H9 (cell line): Measurements from ENCODE around the gene GFPT2. TPM values are rescaled to one million over a fixed set of nuclear protein-coding genes. Genes with fewer than 3 reads are reported as not detected.

Experiments used
- DNase-seq: peaks from one replicate; pipeline ENCODE4 v3.0.0-alpha.2; 2017
- H2AFZ ChIP-seq: one replicate; pipeline ENCODE4 v1.6.1; 2013; ENCODE audit warnings: mild to moderate bottlenecking, low read length, control low read depth, moderate library complexity
- H2AK5ac ChIP-seq: 2 replicates; pipeline ENCODE4 v1.6.1; 2013; ENCODE audit warnings: low read length, control low read depth, mixed read lengths; ENCODE audit not compliant: insufficient read length
- H2BK120ac ChIP-seq: one replicate; pipeline ENCODE4 v1.6.1; 2013; ENCODE audit warnings: low read depth, mild to moderate bottlenecking, low read length, control low read depth, inconsistent platforms; ENCODE audit not compliant: poor library complexity, severe bottlenecking
- H2BK12ac ChIP-seq: 2 replicates; pipeline ENCODE4 v1.6.1; 2013; ENCODE audit warnings: low read length, control low read depth, mixed read lengths, low read depth; ENCODE audit not compliant: insufficient read length
- H2BK15ac ChIP-seq: 2 replicates; pipeline ENCODE4 v1.6.1; 2013; ENCODE audit warnings: low read depth, low read length, control low read depth
- H2BK20ac ChIP-seq: one replicate; pipeline ENCODE4 v1.6.1; 2013; ENCODE audit warnings: low read depth, mild to moderate bottlenecking, low read length, control low read depth, inconsistent platforms; ENCODE audit not compliant: poor library complexity, severe bottlenecking
- H2BK5ac ChIP-seq: 2 replicates; pipeline ENCODE4 v1.6.1; 2013; ENCODE audit warnings: low read length, control low read depth, mixed read lengths; ENCODE audit not compliant: insufficient read length
- H3K14ac ChIP-seq: 2 replicates; pipeline ENCODE4 v1.6.1; 2013; ENCODE audit warnings: low read length, control low read depth; ENCODE audit not compliant: insufficient read depth
- H3K18ac ChIP-seq: 2 replicates; pipeline ENCODE4 v1.6.1; 2013; ENCODE audit warnings: low read depth, mild to moderate bottlenecking, mixed read lengths, low read length, control low read depth; ENCODE audit not compliant: insufficient read length
- H3K23ac ChIP-seq: 2 replicates; pipeline ENCODE4 v1.6.1; 2013; ENCODE audit warnings: low read length, control low read depth, mixed read lengths, low read depth; ENCODE audit not compliant: insufficient read length
- H3K23me2 ChIP-seq: 2 replicates; pipeline ENCODE4 v1.6.1; 2013; ENCODE audit warnings: low read depth, mild to moderate bottlenecking, mixed read lengths, low read length, control low read depth; ENCODE audit not compliant: insufficient read length, poor library complexity, severe bottlenecking
- H3K27ac ChIP-seq: 2 replicates; pipeline ENCODE4 v1.5.1; 2013; ENCODE audit warnings: low read length, control low read depth, mixed read lengths, low read depth; ENCODE audit not compliant: insufficient read length
- H3K27me3 ChIP-seq: 2 replicates; pipeline ENCODE4 v1.6.1; 2013; ENCODE audit warnings: low read length, control low read depth, inconsistent platforms; ENCODE audit not compliant: insufficient read depth
- H3K4ac ChIP-seq: 2 replicates; pipeline ENCODE4 v1.6.1; 2013; ENCODE audit warnings: low read depth, mild to moderate bottlenecking, control low read depth, inconsistent platforms, low read length, moderate library complexity
- H3K4me1 ChIP-seq: 2 replicates; pipeline ENCODE4 v1.6.1; 2013; ENCODE audit warnings: low read length, control low read depth, inconsistent platforms; ENCODE audit not compliant: insufficient read depth
- H3K4me2 ChIP-seq: 2 replicates; pipeline ENCODE4 v1.6.1; 2013; ENCODE audit warnings: low read length, control low read depth, mixed read lengths; ENCODE audit not compliant: insufficient read length, insufficient read depth
- H3K56ac ChIP-seq: 2 replicates; pipeline ENCODE4 v1.6.1; 2013; ENCODE audit warnings: low read depth, mild to moderate bottlenecking, mixed read lengths, low read length, control low read depth; ENCODE audit not compliant: insufficient read length
- H3K79me1 ChIP-seq: 2 replicates; pipeline ENCODE4 v1.6.1; 2013; ENCODE audit warnings: low read depth, mild to moderate bottlenecking, moderate library complexity, low read length, control low read depth, inconsistent platforms; ENCODE audit not compliant: insufficient read depth, poor library complexity, severe bottlenecking
- H3K79me2 ChIP-seq: 2 replicates; pipeline ENCODE4 v1.6.1; 2013; ENCODE audit warnings: low read length, control low read depth, inconsistent platforms; ENCODE audit not compliant: insufficient read depth
- H3K9ac ChIP-seq: 2 replicates; pipeline ENCODE4 v1.6.1; 2013; ENCODE audit warnings: low read length, control low read depth, mixed read lengths; ENCODE audit not compliant: insufficient read length; ENCODE audit errors: extremely low read depth
- H3K9me3 ChIP-seq: one replicate; pipeline ENCODE4 v1.6.1; 2013; ENCODE audit warnings: low read depth, low read length, inconsistent platforms; ENCODE audit not compliant: control insufficient read depth
- H3T11ph ChIP-seq: one replicate; pipeline ENCODE4 v1.6.1; 2013; ENCODE audit warnings: mild to moderate bottlenecking, low read length, control low read depth, inconsistent platforms
- H4K20me1 ChIP-seq: one replicate; pipeline ENCODE4 v1.6.1; 2013; ENCODE audit not compliant: control insufficient read depth, insufficient read length, insufficient read depth
- H4K5ac ChIP-seq: 2 replicates; pipeline ENCODE4 v1.6.1; 2013; ENCODE audit warnings: low read depth, mild to moderate bottlenecking, mixed read lengths, low read length, control low read depth; ENCODE audit not compliant: insufficient read length
- H4K8ac ChIP-seq: replicated peaks from 2 replicates; pipeline ENCODE4 v1.6.1; 2013; ENCODE audit warnings: low read length, control low read depth, mixed read lengths, low read depth; ENCODE audit not compliant: insufficient read length
- H4K91ac ChIP-seq: 2 replicates; pipeline ENCODE4 v1.6.1; 2013; ENCODE audit warnings: low read depth, mild to moderate bottlenecking, moderate library complexity, mixed read lengths, low read length, control low read depth; ENCODE audit not compliant: insufficient read length
- H3K27ac Mint-ChIP-seq, 3 experiments: 2 replicates in 2 of 3; 3 replicates in 1 of 3; pipeline ENCODE4 v1.8.0; 2020 to 2021; ENCODE audit warnings: mixed read lengths in 3 of 3, mild to moderate bottlenecking in 1 of 3, moderate library complexity in 1 of 3
- H3K27me3 Mint-ChIP-seq: 2 replicates; pipeline ENCODE4 v1.8.0; 2021; ENCODE audit warnings: low read depth, mild to moderate bottlenecking, moderate library complexity, mixed read lengths
- H3K36me3 Mint-ChIP-seq, 3 experiments: 2 replicates in 2 of 3; 3 replicates in 1 of 3; pipeline ENCODE4 v1.8.0; 2020 to 2021; ENCODE audit warnings: low read depth in 3 of 3, mixed read lengths in 3 of 3; ENCODE audit not compliant: insufficient read depth in 1 of 3
- H3K4me1 Mint-ChIP-seq, 2 experiments: 2 replicates each; pipeline ENCODE4 v1.8.0; 2020; ENCODE audit warnings: mixed read lengths in 2 of 2
- H3K4me3 Mint-ChIP-seq, 2 experiments: 2 replicates in 1 of 2; 3 replicates in 1 of 2; pipeline ENCODE4 v1.8.0; 2020 to 2021; ENCODE audit warnings: mild to moderate bottlenecking in 2 of 2, mixed read lengths in 2 of 2, moderate library complexity in 1 of 2
- H3K9me3 Mint-ChIP-seq, 2 experiments: 2 replicates in 1 of 2; 3 replicates in 1 of 2; pipeline ENCODE4 v1.8.0; 2020; ENCODE audit warnings: mild to moderate bottlenecking in 2 of 2, mixed read lengths in 2 of 2, moderate library complexity in 1 of 2
- CTCF ChIP-seq: fragments of 200-600 bp; sonication (generic); conservative IDR thresholded peaks from 3 replicates; pipeline ENCODE4 v1.8.0; 2021; ENCODE audit warnings: antibody characterized with exemption, mild to moderate bottlenecking
- WGBS: extraction: QIAGEN DNeasy Blood & Tissue Kit; methylation state at CpG from one replicate; pipeline ENCODE4 v1.1.7; 2013; ENCODE audit warnings: missing lambda C conversion rate, low lambda C conversion rate, mixed read lengths; ENCODE audit not compliant: insufficient read length; ENCODE audit errors: extremely low coverage; 5-methylcytosine and 5-hydroxymethylcytosine counted together
- total RNA-seq: library from RNA; stranded (reverse); gene quantifications from 2 replicates; pipeline ENCODE4 v1.2.1, GENCODE V29; 2021

Gene GFPT2
- total RNA-seq, 1 experiment from 2014 or later: 89.8 TPM

- H2BK12ac ChIP-seq: no peak overlapping the region
- Mint-ChIP-seq H3K4me3 (no peak overlapping the region), H3K27me3 (no peaks in the 10 kb centered on the region), H3K27ac (no peak overlapping the region; a peak in 3 of 7 replicates), H3K9me3 (no peaks in the 10 kb centered on the region), H3K36me3 (no peaks in the 10 kb centered on the region), H3K4me1 (peaks cover 8 to 14% of the 10 kb centered on the region in 2 experiments)
- TF ChIP-seq CTCF: peak; percentile 20; the same call in 1 of the 3 replicates
- H3K79me2 ChIP-seq: no peaks in the 10 kb centered on the region
- H2BK20ac ChIP-seq: no peak overlapping the region
- no CpG with 5 or more reads among the region's 13 CpGs for WGBS
- no peaks in the 10 kb centered on the region for H4K20me1 ChIP-seq
- no peak overlapping the region for H3K23ac ChIP-seq
- H2AK5ac ChIP-seq: no peak overlapping the region
- H3K9me3 ChIP-seq: no peaks in the 10 kb centered on the region
- H4K8ac ChIP-seq: no peak overlapping the region
- no peak overlapping the region for H4K91ac ChIP-seq
- no peak overlapping the region for H3K9ac ChIP-seq
- H3T11ph ChIP-seq: no peak overlapping the region
- H2BK120ac ChIP-seq: no peak overlapping the region
- no peaks in the 10 kb centered on the region for H3K4me1 ChIP-seq
- H3K4ac ChIP-seq: no peak overlapping the region
- no peaks in the 10 kb centered on the region for H3K27me3 ChIP-seq
- DNase-seq: peak; percentile 48
- no peak overlapping the region for H2AFZ ChIP-seq
- H3K4me2 ChIP-seq: no peak overlapping the region
- H3K79me1 ChIP-seq: no peaks in the 10 kb centered on the region
- no peak overlapping the region for H3K14ac ChIP-seq
- no peak overlapping the region for H4K5ac ChIP-seq
- H3K56ac ChIP-seq: no peak overlapping the region
- no peak overlapping the region for H2BK5ac ChIP-seq
- no peaks in the 10 kb centered on the region for H3K23me2 ChIP-seq
- H2BK15ac ChIP-seq: no peak overlapping the region
- H3K27ac ChIP-seq: no peak overlapping the region
- H3K18ac ChIP-seq: no peak overlapping the region
Observed at GRCh38 chr5:180394031-180394636, 41.0 kb upstream of the GFPT2 start.
